Neural crest cell (in vitro differentiated cells): ENCODE results near the gene AVEN. TPM values are rescaled to one million over a fixed set of nuclear protein-coding genes. Genes with fewer than 3 reads are reported as not detected.

Source experiments
- DNase-seq: peaks from one replicate; pipeline ENCODE4 v3.0.0; 2021; ENCODE audit warnings: low read depth, mixed read lengths, low spot score
- H3K27ac Mint-ChIP-seq: one replicate; pipeline ENCODE4 v1.8.0; 2021; ENCODE audit warnings: mild to moderate bottlenecking, mixed read lengths; ENCODE audit not compliant: unreplicated experiment
- H3K27me3 Mint-ChIP-seq: 2 replicates; pipeline ENCODE4 v1.8.0; 2021; ENCODE audit warnings: low read depth, mild to moderate bottlenecking, mixed read lengths
- H3K36me3 Mint-ChIP-seq: 2 replicates; pipeline ENCODE4 v1.8.0; 2021; ENCODE audit warnings: low read depth, mild to moderate bottlenecking, mixed read lengths
- H3K4me1 Mint-ChIP-seq: 2 replicates; pipeline ENCODE4 v1.8.0; 2021; ENCODE audit warnings: mixed read lengths
- H3K4me3 Mint-ChIP-seq: one replicate; pipeline ENCODE4 v1.8.0; 2021; ENCODE audit warnings: mild to moderate bottlenecking, mixed read lengths
- H3K9me3 Mint-ChIP-seq: 2 replicates; pipeline ENCODE4 v1.8.0; 2021; ENCODE audit warnings: mixed read lengths
- total RNA-seq: library from RNA; stranded (reverse); gene quantifications from 2 replicates; pipeline ENCODE4 v1.2.1, GENCODE V29; 2021
- TF ChIP-seq, protein P1 (sequence below): fragments of 200-600 bp; sonication (generic); conservative IDR thresholded peaks from 2 replicates; pipeline ENCODE4 v1.5.0; 2021; ENCODE audit warnings: antibody characterized with exemption, mild to moderate bottlenecking

The AVEN gene
- total RNA-seq, 1 donor from 2014 or later: 15.0 TPM

- H3K27me3 Mint-ChIP-seq: no peaks in the 10 kb centered on the region
- H3K9me3 Mint-ChIP-seq: no peaks in the 10 kb centered on the region
- no peaks in the 10 kb centered on the region for H3K36me3 Mint-ChIP-seq
- H3K27ac Mint-ChIP-seq: peak overlapping the region; percentile 85
- peaks cover 22% of the 10 kb centered on the region for H3K4me1 Mint-ChIP-seq
- H3K4me3 Mint-ChIP-seq: peak overlapping the region; percentile 91
- DNase-seq: peak; percentile 65
- TF ChIP-seq, protein P1, sequence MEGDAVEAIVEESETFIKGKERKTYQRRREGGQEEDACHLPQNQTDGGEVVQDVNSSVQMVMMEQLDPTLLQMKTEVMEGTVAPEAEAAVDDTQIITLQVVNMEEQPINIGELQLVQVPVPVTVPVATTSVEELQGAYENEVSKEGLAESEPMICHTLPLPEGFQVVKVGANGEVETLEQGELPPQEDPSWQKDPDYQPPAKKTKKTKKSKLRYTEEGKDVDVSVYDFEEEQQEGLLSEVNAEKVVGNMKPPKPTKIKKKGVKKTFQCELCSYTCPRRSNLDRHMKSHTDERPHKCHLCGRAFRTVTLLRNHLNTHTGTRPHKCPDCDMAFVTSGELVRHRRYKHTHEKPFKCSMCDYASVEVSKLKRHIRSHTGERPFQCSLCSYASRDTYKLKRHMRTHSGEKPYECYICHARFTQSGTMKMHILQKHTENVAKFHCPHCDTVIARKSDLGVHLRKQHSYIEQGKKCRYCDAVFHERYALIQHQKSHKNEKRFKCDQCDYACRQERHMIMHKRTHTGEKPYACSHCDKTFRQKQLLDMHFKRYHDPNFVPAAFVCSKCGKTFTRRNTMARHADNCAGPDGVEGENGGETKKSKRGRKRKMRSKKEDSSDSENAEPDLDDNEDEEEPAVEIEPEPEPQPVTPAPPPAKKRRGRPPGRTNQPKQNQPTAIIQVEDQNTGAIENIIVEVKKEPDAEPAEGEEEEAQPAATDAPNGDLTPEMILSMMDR: no peak
Observed at GRCh38 chr15:34038023-34038870, 757 bp downstream of the AVEN start.

DNA sequence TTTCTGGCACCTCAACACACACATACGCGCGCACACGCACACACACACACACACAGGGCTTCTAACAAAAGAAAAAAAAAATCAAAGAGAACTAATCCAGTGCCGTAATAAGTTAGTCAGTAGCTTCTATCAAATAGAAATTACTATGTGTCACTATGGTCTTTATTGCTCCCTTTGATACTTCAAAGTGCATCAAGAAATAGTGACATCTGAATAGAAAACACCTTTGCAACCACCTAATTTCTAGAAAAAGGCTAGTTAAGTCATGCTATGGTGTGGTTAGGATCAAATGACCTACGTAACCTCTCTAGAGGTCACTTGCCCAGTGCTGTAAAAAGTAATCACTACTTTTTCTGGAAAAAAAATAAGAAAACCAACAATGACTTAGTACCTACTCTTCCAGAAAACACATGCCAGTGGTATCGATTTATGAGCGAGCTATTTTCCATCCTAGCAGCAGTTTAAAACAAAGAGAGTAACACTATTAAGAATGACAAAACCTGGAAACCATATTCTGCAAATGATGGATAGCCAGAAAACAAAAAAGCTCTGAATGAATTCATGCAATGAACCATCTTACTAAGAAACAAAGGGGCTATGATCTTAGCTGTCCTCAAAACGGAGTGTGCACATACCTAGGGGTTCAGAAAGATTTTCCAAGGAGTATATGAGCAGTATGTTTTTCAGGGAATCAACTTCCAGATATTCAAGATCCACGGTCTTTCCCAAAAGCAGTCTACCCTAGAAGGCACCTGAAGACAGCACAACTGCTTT, 6.8 kb downstream of the AVEN start:
- Mint-ChIP-seq H3K27me3 (no peaks in the 10 kb centered on the region), H3K27ac (no peak overlapping the region), H3K4me1 (peaks cover 4% of the 10 kb centered on the region), H3K36me3 (peaks cover 8% of the 10 kb centered on the region), H3K4me3 (no peak overlapping the region), H3K9me3 (peaks cover 5% of the 10 kb centered on the region)
- TF ChIP-seq, protein P1: no peak
- DNase-seq: no peak

- Mint-ChIP-seq H3K4me3 (no peak overlapping the region), H3K27ac (no peak overlapping the region), H3K27me3 (no peaks in the 10 kb centered on the region), H3K4me1 (peaks cover 10% of the 10 kb centered on the region), H3K9me3 (peaks cover 5% of the 10 kb centered on the region), H3K36me3 (peaks cover 11% of the 10 kb centered on the region)
- DNase-seq: no peak
- TF ChIP-seq, protein P1: no peak
Observed at GRCh38 chr15:34027606-34028005, 11.4 kb downstream of the AVEN start.

GRCh38 chr15:34025252-34025651, 13.8 kb downstream of the AVEN start:
- H3K4me3 Mint-ChIP-seq: no peak overlapping the region
- no peak overlapping the region for H3K27ac Mint-ChIP-seq

DNA sequence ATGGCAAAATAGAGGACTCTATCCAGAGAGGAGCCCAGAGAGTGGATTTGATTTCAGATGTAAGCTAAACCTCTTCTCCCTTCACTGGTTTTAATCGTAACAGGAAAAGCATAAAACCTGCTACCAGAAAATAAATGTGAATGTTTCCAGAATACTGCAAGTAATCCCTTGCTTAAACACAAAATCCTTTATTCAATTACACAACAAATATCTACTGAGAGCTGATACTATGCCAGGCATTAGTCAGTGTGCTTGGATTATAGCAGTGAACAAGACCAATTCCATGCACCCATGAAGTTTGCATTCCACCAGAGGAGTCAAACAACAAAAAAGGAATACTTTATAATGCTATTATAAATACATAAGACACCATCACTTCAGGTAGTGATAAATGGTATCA, 15.1 kb downstream of the AVEN start:
- H3K27ac Mint-ChIP-seq: no peak overlapping the region
- TF ChIP-seq, protein P1: no peak
- H3K4me1 Mint-ChIP-seq: peaks cover 16% of the 10 kb centered on the region
- peaks cover 6% of the 10 kb centered on the region for H3K9me3 Mint-ChIP-seq
- no peak for DNase-seq
- H3K36me3 Mint-ChIP-seq: peaks cover 13% of the 10 kb centered on the region
- H3K27me3 Mint-ChIP-seq: no peaks in the 10 kb centered on the region
- no peak overlapping the region for H3K4me3 Mint-ChIP-seq

More at GRCh38 chr15:34025252-34025651, 13.8 kb downstream of the AVEN start:
- Mint-ChIP-seq H3K9me3 (peaks cover 7% of the 10 kb centered on the region), H3K27me3 (no peaks in the 10 kb centered on the region), H3K36me3 (peaks cover 16% of the 10 kb centered on the region), H3K4me1 (peaks cover 16% of the 10 kb centered on the region)
- DNase-seq: no peak
- TF ChIP-seq, protein P1: no peak
